Endothelial cell of umbilical vein (primary cell): ENCODE results near the gene R3HDM2. TPM values are rescaled to one million over a fixed set of nuclear protein-coding genes. Genes with fewer than 3 reads are reported as not detected.

Source experiments
- BruUV-seq: library from RNA; stranded (reverse); fragments of 400-500 nt; replicated peaks from 2 replicates; lab custom pipeline; 2021; lab: Mats Ljungman, UMichigan
- CTCF ChIA-PET: fragments of 300-600, 350-600 bp; sonication (Branson Sonifier 250); formaldehyde crosslinking; loops from one replicate; lab custom pipeline; 2021; ENCODE audit warnings: antibody characterized with exemption, inconsistent platforms; lab: Charles Lee
- POLR2A ChIA-PET: fragments of 300-600, 350-600 bp; sonication (Branson Sonifier 250); formaldehyde crosslinking; loops from one replicate; lab custom pipeline; 2021; ENCODE audit warnings: antibody characterized with exemption, inconsistent platforms; lab: Charles Lee
- DNase-seq: peaks from one replicate; pipeline ENCODE4 v3.0.0-alpha.2; 2011; ENCODE audit warnings: low read depth, low spot score
- FAIRE-seq: peaks from 2 replicates; lab custom pipeline; 2011; peaks lifted over from hg19 to GRCh38; lab: Jason Lieb, UNC
- H2AFZ ChIP-seq: 2 replicates; pipeline ENCODE4 v1.6.0; 2012; ENCODE audit warnings: low read depth, low read length, control low read depth, inconsistent platforms
- H3K27ac ChIP-seq: 2 replicates; pipeline ENCODE4 v1.5.1; 2011; ENCODE audit warnings: low read depth, mild to moderate bottlenecking, control low read depth, low read length, moderate library complexity; ENCODE audit not compliant: insufficient read depth
- H3K27me3 ChIP-seq, 2 experiments: 2 replicates each; pipeline versions ENCODE4 v1.6.0 to v1.6.1; 2011; ENCODE audit warnings: low read length in 2 of 2, mixed read lengths in 1 of 2; ENCODE audit not compliant: control insufficient read depth in 2 of 2, insufficient read depth in 2 of 2
- H3K36me3 ChIP-seq, 2 experiments: 2 replicates in 1 of 2; 3 replicates in 1 of 2; pipeline ENCODE4 v1.5.1; 2011; ENCODE audit warnings: low read length in 2 of 2, mild to moderate bottlenecking in 1 of 2, moderate library complexity in 1 of 2; ENCODE audit not compliant: control insufficient read depth in 2 of 2, insufficient read depth in 2 of 2; ENCODE audit errors: extremely low read depth in 1 of 2
- H3K4me1 ChIP-seq: 3 replicates; pipeline ENCODE4 v1.5.1; 2011; ENCODE audit warnings: mild to moderate bottlenecking, low read length; ENCODE audit not compliant: control insufficient read depth, insufficient read depth; ENCODE audit errors: extremely low read depth
- H3K4me2 ChIP-seq: 2 replicates; pipeline ENCODE4 v1.6.1; 2011; ENCODE audit warnings: low read length, control low read depth, mixed read lengths; ENCODE audit not compliant: insufficient read depth
- H3K4me3 ChIP-seq, 3 experiments: fragments of 200-600 bp in 1 of 3; sonication (generic), shearing (Covaris generic) in 1 of 3; replicated peaks in 1 of 3; 2 replicates each; pipeline ENCODE4 v1.5.1; 2011 to 2016; ENCODE audit warnings: control low read depth in 3 of 3, low read length in 3 of 3, mild to moderate bottlenecking in 2 of 3, inconsistent platforms in 1 of 3, low read depth in 1 of 3, moderate library complexity in 1 of 3; ENCODE audit not compliant: insufficient read depth in 1 of 3
- H3K79me2 ChIP-seq: 2 replicates; pipeline ENCODE4 v1.6.0; 2012; ENCODE audit warnings: low read length, inconsistent platforms; ENCODE audit not compliant: control insufficient read depth, insufficient read depth
- H3K9ac ChIP-seq: replicated peaks from 2 replicates; pipeline ENCODE3; 2011; ENCODE audit warnings: low read length, control low read depth; ENCODE audit not compliant: insufficient read depth; ENCODE audit errors: extremely low read depth
- H3K9me1 ChIP-seq: replicated peaks from 3 replicates; pipeline ENCODE4 v1.6.0; 2011; ENCODE audit warnings: mild to moderate bottlenecking, low read length; ENCODE audit not compliant: control insufficient read depth, insufficient read depth; ENCODE audit errors: extremely low read depth
- H3K9me3 ChIP-seq: replicated peaks from 2 replicates; pipeline ENCODE4 v1.5.1; 2012; ENCODE audit warnings: low read length, inconsistent platforms; ENCODE audit not compliant: control insufficient read depth, insufficient read depth
- H4K20me1 ChIP-seq: replicated peaks from 2 replicates; pipeline ENCODE3; 2011; ENCODE audit warnings: mild to moderate bottlenecking, low read length; ENCODE audit not compliant: control insufficient read depth, insufficient read depth; ENCODE audit errors: extremely low read depth
- CTCF ChIP-seq, 2 donors: IDR thresholded peaks; 1 replicate in 1 of 2; 2 replicates in 1 of 2; pipeline ENCODE4 v1.5.1; 2011; ENCODE audit warnings: low read length in 2 of 2, mild to moderate bottlenecking in 2 of 2, moderate library complexity in 2 of 2, control low read depth in 1 of 2, inconsistent platforms in 1 of 2, low read depth in 1 of 2; ENCODE audit not compliant: insufficient read depth in 1 of 2; ENCODE audit errors: extremely low read depth in 1 of 2
- EZH2 ChIP-seq: IDR thresholded peaks from 2 replicates; pipeline ENCODE4 v1.6.1; 2012; ENCODE audit warnings: borderline replicate concordance, low read depth, mild to moderate bottlenecking, moderate library complexity, low read length, inconsistent platforms; ENCODE audit not compliant: severe bottlenecking
- FOS ChIP-seq: IDR thresholded peaks from 2 replicates; pipeline ENCODE4 v1.6.1; 2011; ENCODE audit warnings: mild to moderate bottlenecking, low read length, moderate library complexity, borderline replicate concordance; ENCODE audit not compliant: insufficient read depth
- GATA2 ChIP-seq: IDR thresholded peaks from 2 replicates; pipeline ENCODE4 v1.7.0; 2011; ENCODE audit warnings: low read depth, mild to moderate bottlenecking, moderate library complexity, mixed read lengths, low read length; ENCODE audit not compliant: insufficient read length, insufficient read depth
- MAX ChIP-seq: IDR thresholded peaks from 2 replicates; pipeline ENCODE4 v1.6.1; 2011; ENCODE audit not compliant: insufficient read depth, insufficient read length
- MYC ChIP-seq: IDR thresholded peaks from one replicate; pipeline ENCODE4 v1.6.1; 2011; ENCODE audit warnings: mild to moderate bottlenecking, low read depth, low read length
- POLR2A ChIP-seq: IDR thresholded peaks from 2 replicates; pipeline ENCODE4 v1.6.1; 2012; ENCODE audit warnings: low read depth, mild to moderate bottlenecking, control low read depth, low read length
- POLR2AphosphoS5 ChIP-seq: IDR thresholded peaks from 2 replicates; pipeline ENCODE4 v1.6.1; 2012; ENCODE audit warnings: low read depth, mild to moderate bottlenecking, control low read depth, low read length, moderate library complexity; ENCODE audit not compliant: insufficient read depth
- dilution Hi-C: fragments of 300-500 bp; cut with MboI; formaldehyde crosslinking; loops from one replicate; pipeline ENCODE4 v1.15.0; 2019; ENCODE audit warnings: low sequenced_read_pairs; ENCODE audit not compliant: extremely low pct_ligation_motif_present
- intact Hi-C: fragments of 100-400 bp; cut with micrococcal nuclease; formaldehyde crosslinking; loops from one replicate; pipeline ENCODE4 v1.10.0; 2022
- polyA plus RNA-seq, 4 experiments: library from polyadenylated mRNA; depleted of rRNA in 3 of 4; stranded (reverse) in 3 of 4; unstranded in 1 of 4; fragments of >200 nt; gene quantifications; 2 replicates each; pipeline versions ENCODE4 v1.2.1 to v1.2.3, GENCODE V29; 2011 to 2012; ENCODE audit warnings: missing spikeins in 1 of 4
- total RNA-seq: library from RNA; stranded (reverse); gene quantifications from 2 replicates; pipeline ENCODE4 v1.2.3, GENCODE V29; 2021

Gene R3HDM2
- total and polyA plus RNA-seq, 2 donors (not counting 3 experiments of a cell fraction or from before 2014, with no cell fraction given) = 26.1 to 31.3 TPM

GRCh38 chr12:57239587-57240065 lies 191.2 kb downstream of the R3HDM2 start:
- Histone ChIP-seq H3K4me3 (peak overlapping the region; percentile 30 to 53 (median 40)), H3K27me3 (peaks cover 58% of the 10 kb centered on the region in 2 experiments), H2AFZ (peak overlapping the region; percentile 41), H3K9me1 (no peaks in the 10 kb centered on the region), H3K4me2 (peak overlapping the region; percentile 72), H3K79me2 (no peaks in the 10 kb centered on the region), H3K4me1 (peaks cover 28% of the 10 kb centered on the region), H4K20me1 (no peaks in the 10 kb centered on the region), H3K9ac (no peak overlapping the region), H3K9me3 (no peaks in the 10 kb centered on the region), H3K27ac (no peak overlapping the region), H3K36me3 (no peaks in the 10 kb centered on the region)
- DNase-seq (no peak), FAIRE-seq (no peak)
- POLR2A ChIA-PET = interaction anchor here (1.0 kb wide), 1 partner anchor 10 kb away, joined by 3 read pairs; the partner anchor contains the start of gene SHMT2
- intact Hi-C loops = loop anchor here (1.0 to 5.0 kb wide), 5 partner anchors 9 to 127 kb away; partner anchors contain the start of genes LRP1 and STAT6
- no TSS peak for BruUV-seq
- CTCF ChIA-PET = interaction anchor here (1.0 to 10.7 kb wide), 11 partner anchors 9 to 238 kb away, joined by 4 to 214 read pairs (median 9); partner anchors contain the start of genes NXPH4, SHMT2 and STAC3
- dilution Hi-C loops = no loop called here
- TF ChIP-seq FOS (no peak), MAX (no peak), POLR2AphosphoS5 (no peak), GATA2 (no peak), POLR2A (no peak), MYC (no peak), CTCF (IDR thresholded peaks at IDR 0.05; ENCODE audit: extremely low read depth in 1 of 2, insufficient read depth in 1 of 2, low read depth in 1 of 2, low read length in 2 of 2) (no peak), EZH2 (peak; percentile 3)
